ENCODE data around the gene MZT2A.
"Not testable (repeated sequence)": the region's sequence is repeated elsewhere in the genome, so short reads cannot be mapped to it uniquely, and the experiment has no call there.

- TF ChIP-seq CTCF, POLR2A (IDR thresholded peaks at IDR 0.05): not testable (repeated sequence)
These were observed 44.0 kb upstream of the MZT2A start for GRCh38 chr2:131535951-131536826.

All from suprapubic skin (tissue), 3 donors.